Brain microvascular endothelial cell (primary cell): ENCODE measurements around the gene SPCS1.

Experiments
- DNase-seq: peaks from one replicate; pipeline ENCODE4 v3.0.0-alpha.2; 2020
- H3K27ac ChIP-seq: fragments of 250-450 bp; sonication (Bioruptor Pico); 2 replicates; pipeline ENCODE4 v1.5.1; 2020; ENCODE audit warnings: mild to moderate bottlenecking, moderate library complexity
- H3K27me3 ChIP-seq: fragments of 250-450 bp; sonication (Bioruptor Pico); replicated peaks from 2 replicates; pipeline ENCODE4 v1.5.1; 2020; ENCODE audit warnings: mild to moderate bottlenecking
- H3K36me3 ChIP-seq: fragments of 250-450 bp; sonication (Bioruptor Pico); replicated peaks from 2 replicates; pipeline ENCODE4 v1.5.1; 2020; ENCODE audit warnings: mild to moderate bottlenecking
- H3K4me3 ChIP-seq: 2 replicates; pipeline ENCODE4 v1.5.1; 2011; ENCODE audit warnings: low read depth, mild to moderate bottlenecking, control low read depth, low read length, moderate library complexity
- in situ Hi-C: cut with HindIII; loops from 2 replicates; pipeline ENCODE4 v1.10.0; 2017; ENCODE audit warnings: low sequenced_read_pairs, low pct_ligation_motif_present
- TF ChIP-seq, protein P1 (sequence below): IDR thresholded peaks from 2 replicates; pipeline ENCODE4 v1.5.1; 2011; ENCODE audit warnings: low read depth, mild to moderate bottlenecking, moderate library complexity, low read length, control low read depth, inconsistent platforms; ENCODE audit errors: missing control alignments

SPCS1 gene

DNA sequence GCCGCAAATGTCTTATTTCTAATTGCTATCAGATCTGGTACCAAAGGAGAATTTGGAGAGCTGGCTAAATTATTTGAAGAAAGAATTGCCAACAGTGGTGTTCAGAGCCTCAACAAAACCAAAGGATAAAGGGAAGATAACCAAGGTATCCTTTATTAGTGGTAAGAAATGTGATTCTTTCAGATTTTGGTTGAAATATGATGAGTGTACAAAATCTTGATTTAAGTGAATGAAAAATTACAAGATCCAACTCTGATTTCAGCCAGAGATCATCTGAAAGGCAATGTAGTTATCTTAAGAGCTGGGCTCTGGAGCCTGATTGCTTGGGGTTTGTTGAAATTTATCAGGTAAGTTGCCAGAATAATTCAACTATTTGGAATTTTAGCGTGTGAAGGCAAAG is 15.3 kb upstream of the SPCS1 start:
- H3K36me3 ChIP-seq = peaks cover 82% of the 10 kb centered on the region
- H3K4me3 ChIP-seq = no peak overlapping the region
- in situ Hi-C loops = no loop called here
- H3K27ac ChIP-seq = no peak overlapping the region
- DNase-seq = no peak
- TF ChIP-seq, protein P1, sequence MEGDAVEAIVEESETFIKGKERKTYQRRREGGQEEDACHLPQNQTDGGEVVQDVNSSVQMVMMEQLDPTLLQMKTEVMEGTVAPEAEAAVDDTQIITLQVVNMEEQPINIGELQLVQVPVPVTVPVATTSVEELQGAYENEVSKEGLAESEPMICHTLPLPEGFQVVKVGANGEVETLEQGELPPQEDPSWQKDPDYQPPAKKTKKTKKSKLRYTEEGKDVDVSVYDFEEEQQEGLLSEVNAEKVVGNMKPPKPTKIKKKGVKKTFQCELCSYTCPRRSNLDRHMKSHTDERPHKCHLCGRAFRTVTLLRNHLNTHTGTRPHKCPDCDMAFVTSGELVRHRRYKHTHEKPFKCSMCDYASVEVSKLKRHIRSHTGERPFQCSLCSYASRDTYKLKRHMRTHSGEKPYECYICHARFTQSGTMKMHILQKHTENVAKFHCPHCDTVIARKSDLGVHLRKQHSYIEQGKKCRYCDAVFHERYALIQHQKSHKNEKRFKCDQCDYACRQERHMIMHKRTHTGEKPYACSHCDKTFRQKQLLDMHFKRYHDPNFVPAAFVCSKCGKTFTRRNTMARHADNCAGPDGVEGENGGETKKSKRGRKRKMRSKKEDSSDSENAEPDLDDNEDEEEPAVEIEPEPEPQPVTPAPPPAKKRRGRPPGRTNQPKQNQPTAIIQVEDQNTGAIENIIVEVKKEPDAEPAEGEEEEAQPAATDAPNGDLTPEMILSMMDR = no peak
- H3K27me3 ChIP-seq = no peaks in the 10 kb centered on the region

- H3K27ac ChIP-seq = no peak overlapping the region
- no peak for DNase-seq
- no peaks in the 10 kb centered on the region for H3K27me3 ChIP-seq
- in situ Hi-C loops = no loop called here
- H3K36me3 ChIP-seq = peaks cover 97% of the 10 kb centered on the region
- no peak overlapping the region for H3K4me3 ChIP-seq
- TF ChIP-seq, protein P1 = no peak
Measured at GRCh38 chr3:52693071-52693470, 12.8 kb upstream of the SPCS1 start.

GRCh38 chr3:52694528-52695189 is 11.2 kb upstream of the SPCS1 start:
- TF ChIP-seq, protein P1 = no peak
- peaks cover 86% of the 10 kb centered on the region for H3K36me3 ChIP-seq
- DNase-seq = no peak
- in situ Hi-C loops = no loop called here
- H3K4me3 ChIP-seq = no peak overlapping the region
- H3K27me3 ChIP-seq = no peaks in the 10 kb centered on the region
- no peak overlapping the region for H3K27ac ChIP-seq

- in situ Hi-C loops = no loop called here
- TF ChIP-seq, protein P1 = no peak
- no peak overlapping the region for H3K27ac ChIP-seq
Measured at GRCh38 chr3:52695798-52696671, 9.9 kb upstream of the SPCS1 start.

GRCh38 chr3:52696830-52697631 is 8.9 kb upstream of the SPCS1 start:
- no peak for DNase-seq
- Histone ChIP-seq H3K27ac (no peak overlapping the region), H3K27me3 (no peaks in the 10 kb centered on the region), H3K36me3 (peaks cover 67% of the 10 kb centered on the region), H3K4me3 (no peak overlapping the region)
- in situ Hi-C loops = no loop called here
- TF ChIP-seq, protein P1 = no peak

More at GRCh38 chr3:52695798-52696671, 9.9 kb upstream of the SPCS1 start:
- peaks cover 77% of the 10 kb centered on the region for H3K36me3 ChIP-seq
- H3K4me3 ChIP-seq = no peak overlapping the region
- no peaks in the 10 kb centered on the region for H3K27me3 ChIP-seq
- no peak for DNase-seq
